MG63 (cell line): ENCODE data around the gene KCNMB2. TPM values are rescaled to one million over a fixed set of nuclear protein-coding genes. Genes with fewer than 3 reads are reported as not detected.
A peak's percentile ranks its signal among the peaks of the same experiment; 100 is the strongest.

ENCODE experiments used
- DNase-seq: peaks from one replicate; pipeline ENCODE4 v3.0.0-alpha.2; 2020
- H3K27me3 ChIP-seq: fragments of 250-450 bp; sonication (Bioruptor Pico); 2 replicates; pipeline ENCODE4 v1.5.1; 2020; ENCODE audit warnings: mild to moderate bottlenecking, moderate library complexity
- H3K36me3 ChIP-seq: fragments of 250-450 bp; sonication (Bioruptor Pico); 2 replicates; pipeline ENCODE4 v1.5.1; 2020; ENCODE audit warnings: mild to moderate bottlenecking, moderate library complexity
- H3K4me3 ChIP-seq: fragments of 250-450 bp; sonication (Bioruptor Pico); 2 replicates; pipeline ENCODE4 v1.5.1; 2020; ENCODE audit warnings: mild to moderate bottlenecking, moderate library complexity
- H3K9me3 ChIP-seq: fragments of 250-450 bp; sonication (Bioruptor Pico); 2 replicates; pipeline ENCODE4 v1.5.1; 2020; ENCODE audit warnings: mild to moderate bottlenecking, moderate library complexity
- total RNA-seq: library from RNA; depleted of rRNA; stranded (reverse); fragments of >200 nt; shearing (Covaris generic); gene quantifications from 2 replicates; pipeline ENCODE4 v1.2.3, GENCODE V29; 2014; ENCODE audit warnings: low replicate concordance

KCNMB2 gene
- total RNA-seq, 1 experiment from 2014 or later, result not detected

- Histone ChIP-seq H3K27me3 (no peaks in the 10 kb centered on the region), H3K36me3 (no peaks in the 10 kb centered on the region), H3K9me3 (no peaks in the 10 kb centered on the region), H3K4me3 (no peak overlapping the region)
- no peak for DNase-seq
These were observed 57.5 kb downstream of the KCNMB2 start for GRCh38 chr3:178593786-178594185.

DNA sequence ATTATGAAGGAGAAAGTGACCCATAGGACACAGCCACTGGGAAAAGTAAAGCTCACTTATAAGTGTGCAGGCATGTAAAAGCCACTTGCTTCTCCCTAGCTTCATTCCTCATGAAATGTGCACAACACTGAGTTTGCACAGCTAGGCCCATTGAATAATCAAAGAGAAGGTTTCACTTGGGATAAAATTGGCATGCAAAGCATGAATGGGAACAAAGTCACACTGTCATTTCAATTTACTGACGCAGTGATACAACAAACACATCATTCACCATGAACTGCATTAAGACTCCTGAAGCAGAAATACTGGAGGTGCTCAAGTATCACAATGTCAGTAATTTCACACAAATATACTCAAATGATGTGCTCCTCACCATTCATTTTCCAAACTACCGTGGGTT lies 61.1 kb downstream of the KCNMB2 start:
- no peak for DNase-seq
- no peaks in the 10 kb centered on the region for H3K27me3 ChIP-seq
- no peak overlapping the region for H3K4me3 ChIP-seq
- H3K9me3 ChIP-seq, result no peaks in the 10 kb centered on the region
- H3K36me3 ChIP-seq, result no peaks in the 10 kb centered on the region

GRCh38 chr3:178602856-178603255 lies 66.6 kb downstream of the KCNMB2 start:
- Histone ChIP-seq H3K27me3 (no peaks in the 10 kb centered on the region), H3K9me3 (no peaks in the 10 kb centered on the region), H3K4me3 (no peak overlapping the region), H3K36me3 (no peaks in the 10 kb centered on the region)
- DNase-seq, result no peak

- H3K4me3 ChIP-seq, result no peak overlapping the region
- no peaks in the 10 kb centered on the region for H3K36me3 ChIP-seq
- no peaks in the 10 kb centered on the region for H3K9me3 ChIP-seq
- DNase-seq, result no peak
- H3K27me3 ChIP-seq, result no peaks in the 10 kb centered on the region
These were observed 67.5 kb downstream of the KCNMB2 start for GRCh38 chr3:178603735-178604134.

DNA sequence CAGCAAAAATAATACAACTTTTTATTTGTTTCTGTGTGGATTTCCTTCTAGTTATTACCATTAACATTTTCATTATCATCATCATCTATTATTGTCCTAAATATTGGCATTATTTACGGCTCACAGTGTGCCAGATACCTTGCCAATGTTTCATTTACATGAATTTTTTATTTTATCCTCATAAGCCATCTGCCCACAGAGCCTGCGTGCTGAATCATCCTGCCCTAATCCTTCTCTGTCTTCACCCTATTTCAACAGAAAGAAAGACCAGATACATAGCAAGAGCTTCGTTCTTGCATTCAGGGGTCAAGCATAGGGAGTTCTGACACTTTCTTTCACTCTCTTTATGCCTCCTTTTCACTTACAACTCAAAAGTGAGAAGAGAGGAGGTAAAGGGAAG lies 82.0 kb downstream of the KCNMB2 start:
- peak; percentile 76 for DNase-seq
- Histone ChIP-seq H3K36me3 (no peaks in the 10 kb centered on the region), H3K4me3 (peak overlapping the region; percentile 18), H3K27me3 (no peaks in the 10 kb centered on the region), H3K9me3 (peaks cover 2% of the 10 kb centered on the region; the same call in 1 of the 2 replicates)

GRCh38 chr3:178618896-178619295 lies 82.7 kb downstream of the KCNMB2 start:
- no peak for DNase-seq
- Histone ChIP-seq H3K4me3 (peak overlapping the region; percentile 18), H3K36me3 (no peaks in the 10 kb centered on the region)

DNA sequence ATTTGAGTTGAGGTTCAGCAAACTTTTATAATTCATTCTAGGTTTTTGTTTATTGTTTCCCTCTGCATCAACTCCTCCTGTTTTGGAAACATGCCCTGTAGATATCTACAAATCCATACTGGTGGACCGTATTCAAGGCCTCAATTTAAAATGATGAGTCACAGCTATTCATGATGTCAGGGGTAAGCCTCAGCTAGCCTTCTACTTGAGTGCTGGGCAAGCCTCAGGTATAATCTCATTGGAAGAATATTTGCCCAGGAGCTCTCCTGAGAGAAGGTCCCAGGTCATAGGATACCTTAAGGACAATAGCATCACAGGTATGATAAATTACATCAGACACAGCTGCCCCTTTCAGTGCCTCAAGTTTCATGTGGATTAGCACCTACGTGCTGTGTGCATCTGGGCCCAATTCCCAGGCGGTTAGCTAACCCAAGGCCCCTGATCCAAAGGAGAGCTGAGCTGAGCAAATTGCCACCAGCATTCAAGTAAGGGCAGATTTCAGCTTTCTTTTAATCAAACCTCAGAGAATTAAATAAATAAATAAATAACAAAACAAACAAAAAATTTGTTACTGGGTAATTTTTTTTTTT lies 87.5 kb downstream of the KCNMB2 start:
- peak; percentile 75 for DNase-seq
- no peaks in the 10 kb centered on the region for H3K36me3 ChIP-seq
- H3K27me3 ChIP-seq, result no peaks in the 10 kb centered on the region
- H3K4me3 ChIP-seq, result no peak overlapping the region
- H3K9me3 ChIP-seq, result no peaks in the 10 kb centered on the region

More at GRCh38 chr3:178618896-178619295, 82.7 kb downstream of the KCNMB2 start:
- Histone ChIP-seq H3K9me3 (no peaks in the 10 kb centered on the region; the same call in 1 of the 2 replicates), H3K27me3 (no peaks in the 10 kb centered on the region)

DNA sequence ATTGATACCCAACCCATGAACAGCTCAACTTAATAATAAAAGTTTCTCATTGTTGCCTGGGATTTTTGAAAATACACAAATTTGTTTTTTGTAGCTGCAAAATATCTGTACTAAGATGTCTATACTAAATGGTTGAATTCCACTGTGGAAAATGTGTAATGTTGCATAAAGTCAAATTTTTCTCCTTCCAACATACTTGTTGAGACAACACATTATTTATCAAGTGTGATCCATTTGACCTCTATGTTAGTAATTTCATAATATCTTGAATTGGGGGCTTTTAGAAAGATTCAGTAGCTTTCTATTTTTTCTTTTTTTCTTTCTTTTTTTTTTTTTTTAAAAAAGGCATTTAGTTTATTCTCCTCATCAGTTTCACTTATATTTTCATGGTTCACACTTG lies 88.0 kb downstream of the KCNMB2 start:
- H3K27me3 ChIP-seq, result no peaks in the 10 kb centered on the region
- no peak overlapping the region for H3K4me3 ChIP-seq
- H3K9me3 ChIP-seq, result no peaks in the 10 kb centered on the region
- no peaks in the 10 kb centered on the region for H3K36me3 ChIP-seq
- no peak for DNase-seq

DNA sequence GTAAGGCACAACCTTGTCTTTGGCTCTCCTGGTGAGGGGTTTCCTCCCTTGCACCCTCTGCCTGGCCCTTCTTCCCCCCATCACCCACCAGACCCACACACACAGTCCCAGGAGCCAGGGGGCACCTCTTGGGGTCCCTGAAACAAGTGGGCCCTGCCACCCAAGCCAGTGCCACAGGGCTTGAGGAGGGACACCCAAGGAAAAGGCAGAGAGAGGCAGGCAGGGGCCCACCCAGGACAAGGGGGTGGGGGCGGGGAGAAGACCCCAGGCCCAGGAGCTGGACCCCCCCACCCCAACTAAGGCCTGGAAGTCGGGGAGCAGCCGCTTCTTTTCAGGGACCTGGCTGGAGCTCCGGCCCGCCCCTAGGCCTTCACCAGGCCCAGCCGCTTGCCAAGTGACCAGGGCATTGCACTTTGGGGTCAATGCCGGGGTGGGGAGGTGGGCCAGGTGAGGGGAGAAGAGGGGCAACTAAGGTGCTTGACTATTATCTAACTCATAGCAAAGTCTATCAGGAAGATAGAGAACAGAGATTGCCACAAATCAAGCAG lies 88.9 kb downstream of the KCNMB2 start:
- Histone ChIP-seq H3K27me3 (no peaks in the 10 kb centered on the region), H3K4me3 (no peak overlapping the region), H3K36me3 (no peaks in the 10 kb centered on the region), H3K9me3 (no peaks in the 10 kb centered on the region)
- no peak for DNase-seq

DNA sequence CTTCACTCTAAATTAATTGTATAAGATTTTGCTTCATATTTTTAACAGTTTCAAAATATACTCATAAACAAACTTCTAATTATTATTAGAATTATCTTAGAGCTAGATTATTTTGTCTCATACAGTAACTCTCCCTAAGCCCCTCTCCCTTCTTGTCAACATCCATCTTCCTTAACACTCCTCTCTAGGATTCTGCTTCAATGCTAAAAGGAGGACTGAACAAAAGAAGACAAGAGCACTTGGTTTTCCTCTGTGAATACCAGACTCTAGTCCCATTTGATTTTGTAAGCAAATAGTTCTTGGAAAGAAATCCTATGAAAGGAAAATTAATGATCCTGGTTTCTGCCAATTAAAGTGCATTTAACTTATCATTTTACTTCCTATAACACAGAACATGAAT lies 91.8 kb downstream of the KCNMB2 start:
- H3K36me3 ChIP-seq, result no peaks in the 10 kb centered on the region
- H3K9me3 ChIP-seq, result 0 out of 2 replicates have a peak, but pooled peaks cover 2% of the 10 kb centered on the region
- no peak for DNase-seq
- no peaks in the 10 kb centered on the region for H3K27me3 ChIP-seq
- H3K4me3 ChIP-seq, result no peak overlapping the region

DNA sequence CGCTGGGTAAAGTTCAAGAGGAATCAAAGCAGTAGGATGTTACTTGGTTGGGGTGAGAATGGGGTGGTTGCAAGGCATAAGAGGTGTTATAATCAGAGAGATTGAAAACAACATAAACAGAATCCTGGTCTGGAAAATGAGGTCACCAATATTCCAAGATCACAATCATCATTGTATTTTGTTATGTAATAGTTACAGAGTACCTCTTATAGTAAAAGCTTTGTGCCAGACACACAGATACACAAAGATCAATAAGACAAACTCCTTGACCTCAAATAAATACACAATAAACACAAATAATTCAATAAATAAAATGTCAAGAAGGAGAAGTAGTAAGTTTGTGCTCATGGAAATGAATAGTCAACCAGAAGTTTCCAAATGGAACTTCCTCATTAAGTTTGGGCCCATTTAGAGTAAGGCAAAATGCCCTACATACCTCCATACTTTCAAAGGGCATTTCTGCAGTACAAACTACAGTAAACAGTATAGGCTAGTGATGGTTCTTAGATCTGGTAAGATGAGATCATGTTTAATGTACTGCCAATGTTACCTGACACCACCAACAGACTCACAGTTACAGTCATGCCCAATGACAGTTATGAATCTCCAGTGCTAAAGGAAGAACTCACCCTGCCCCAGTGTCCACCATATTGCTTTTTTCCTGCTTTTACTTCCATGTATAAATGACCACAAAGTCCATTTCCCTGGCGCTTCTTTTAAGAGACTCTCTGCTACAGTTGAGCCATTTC lies 93.4 kb downstream of the KCNMB2 start:
- Histone ChIP-seq H3K27me3 (no peaks in the 10 kb centered on the region), H3K4me3 (no peak overlapping the region), H3K9me3 (peaks cover 2% of the 10 kb centered on the region; the same call in 1 of the 2 replicates), H3K36me3 (no peaks in the 10 kb centered on the region)
- no peak for DNase-seq

- no peak for DNase-seq
- Histone ChIP-seq H3K27me3 (no peaks in the 10 kb centered on the region), H3K4me3 (no peak overlapping the region), H3K36me3 (no peaks in the 10 kb centered on the region), H3K9me3 (peaks cover 2% of the 10 kb centered on the region; the same call in 1 of the 2 replicates)
These were observed 95.7 kb downstream of the KCNMB2 start for GRCh38 chr3:178631950-178632349.

GRCh38 chr3:178634975-178635374 lies 98.7 kb downstream of the KCNMB2 start:
- H3K36me3 ChIP-seq, result no peaks in the 10 kb centered on the region
- DNase-seq, result no peak

GRCh38 chr3:178637802-178638201 lies 101.6 kb downstream of the KCNMB2 start:
- no peaks in the 10 kb centered on the region for H3K27me3 ChIP-seq
- DNase-seq, result no peak
- H3K9me3 ChIP-seq, result no peaks in the 10 kb centered on the region; the same call in 1 of the 2 replicates
- H3K36me3 ChIP-seq, result no peaks in the 10 kb centered on the region
- no peak overlapping the region for H3K4me3 ChIP-seq

More at GRCh38 chr3:178634975-178635374, 98.7 kb downstream of the KCNMB2 start:
- no peaks in the 10 kb centered on the region for H3K27me3 ChIP-seq
- peaks cover 2% of the 10 kb centered on the region; the same call in 1 of the 2 replicates for H3K9me3 ChIP-seq
- no peak overlapping the region for H3K4me3 ChIP-seq

- H3K4me3 ChIP-seq, result no peak overlapping the region
- no peaks in the 10 kb centered on the region for H3K36me3 ChIP-seq
- no peaks in the 10 kb centered on the region for H3K9me3 ChIP-seq
- H3K27me3 ChIP-seq, result no peaks in the 10 kb centered on the region
- DNase-seq, result no peak
These were observed 109.3 kb downstream of the KCNMB2 start for GRCh38 chr3:178645503-178645902.

GRCh38 chr3:178646186-178646862 lies 110.1 kb downstream of the KCNMB2 start:
- Histone ChIP-seq H3K36me3 (no peaks in the 10 kb centered on the region), H3K4me3 (no peak overlapping the region), H3K27me3 (no peaks in the 10 kb centered on the region), H3K9me3 (peaks cover 2% of the 10 kb centered on the region; the same call in 1 of the 2 replicates)
- no peak for DNase-seq

DNA sequence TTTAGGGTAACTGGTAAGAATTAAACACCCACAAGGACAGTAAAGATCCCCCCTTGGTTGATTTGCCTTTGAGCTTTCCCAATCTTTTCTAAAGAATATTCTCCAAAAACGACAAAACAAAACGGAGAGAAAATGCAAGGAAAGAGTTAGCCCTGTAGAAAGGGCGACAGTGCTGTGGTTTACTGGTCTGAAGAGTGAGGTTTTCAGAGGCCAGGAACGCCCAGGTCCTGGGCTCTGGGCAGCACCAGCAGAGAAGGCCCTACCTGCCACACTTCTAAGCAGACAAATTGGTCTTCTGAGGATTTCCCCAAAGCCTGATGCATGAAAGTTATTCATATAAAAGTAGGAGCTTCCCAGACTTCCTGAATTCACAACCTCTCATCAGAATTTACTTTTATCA lies 119.3 kb downstream of the KCNMB2 start:
- Histone ChIP-seq H3K36me3 (no peaks in the 10 kb centered on the region), H3K9me3 (peaks cover 6% of the 10 kb centered on the region; the same call in 1 of the 2 replicates), H3K4me3 (no peak overlapping the region), H3K27me3 (no peaks in the 10 kb centered on the region)
- DNase-seq, result no peak
